GM21825 (cell line): Measurements from ENCODE around the gene RNF157.
A peak's percentile ranks its signal among the peaks of the same experiment; 100 is the strongest.

Source experiments
- ATAC-seq: cut with Tn5 transposase; IDR thresholded peaks from one replicate; pipeline ENCODE4 v1.9.1; 2021; ENCODE audit warnings: mild to moderate bottlenecking, moderate library complexity; ENCODE audit not compliant: unreplicated experiment

RNF157 gene

DNA sequence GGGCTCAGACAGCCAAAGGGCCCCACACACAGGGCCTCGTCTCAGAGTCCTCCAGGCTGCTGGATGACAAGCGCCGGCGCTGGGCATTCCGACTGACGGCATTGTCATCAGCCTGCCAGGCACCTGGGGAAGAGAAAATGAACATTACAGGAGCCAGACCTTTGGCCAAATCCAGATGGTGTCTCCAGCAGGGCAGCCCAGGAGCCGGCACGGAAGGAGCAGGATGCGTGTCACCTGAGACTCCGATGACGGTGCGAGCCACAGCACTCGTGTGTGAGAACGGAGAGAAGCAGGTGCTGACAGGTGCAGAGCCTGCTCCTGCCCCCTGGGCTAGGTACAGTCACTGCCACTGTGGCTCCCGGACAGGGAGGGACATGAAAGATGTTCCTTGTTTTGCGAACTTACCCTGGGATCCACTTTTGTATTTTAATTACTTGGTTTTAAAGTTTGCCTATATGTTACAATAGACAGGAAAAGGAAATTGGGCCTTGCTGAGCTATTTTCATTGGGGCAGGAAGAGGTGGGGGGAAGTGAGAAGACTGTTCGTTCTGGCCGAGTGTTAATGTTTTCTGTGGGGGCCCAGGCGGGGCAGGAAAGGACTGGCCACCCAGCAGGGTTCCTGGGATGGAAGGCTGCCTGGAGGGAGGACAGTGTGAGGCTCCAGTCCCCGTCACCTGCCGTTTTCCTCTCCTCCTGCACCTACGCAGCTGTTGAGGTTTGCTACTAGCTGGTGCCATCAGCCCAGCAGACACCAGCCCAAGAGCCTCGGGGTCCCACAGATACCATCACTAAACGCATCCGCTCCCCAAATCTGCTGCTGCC is 94.9 kb downstream of the RNF157 start:
- ATAC-seq, result no peak

DNA sequence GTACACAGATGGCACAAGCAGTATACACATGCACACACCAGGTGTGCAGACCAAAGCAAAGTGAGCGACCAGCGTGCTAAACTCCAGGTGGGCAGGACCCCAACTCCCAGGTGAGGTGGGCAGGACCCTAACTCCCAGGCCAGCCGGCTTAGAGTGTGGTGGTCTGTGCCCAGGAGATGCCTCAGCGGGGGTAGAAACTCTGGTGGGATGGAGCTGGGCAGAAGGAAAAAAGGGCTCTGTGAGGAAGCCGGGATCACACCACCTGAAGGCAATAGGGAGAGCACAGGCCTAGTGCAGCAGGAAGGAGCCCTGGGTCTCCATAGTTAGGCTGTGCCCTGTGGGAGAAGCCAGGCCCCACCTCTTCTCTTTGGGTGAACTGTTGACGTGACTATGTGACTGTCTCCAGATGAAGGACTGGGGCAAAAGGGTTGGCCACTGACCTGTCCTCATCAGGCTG is 97.7 kb downstream of the RNF157 start:
- ATAC-seq, result no peak

DNA sequence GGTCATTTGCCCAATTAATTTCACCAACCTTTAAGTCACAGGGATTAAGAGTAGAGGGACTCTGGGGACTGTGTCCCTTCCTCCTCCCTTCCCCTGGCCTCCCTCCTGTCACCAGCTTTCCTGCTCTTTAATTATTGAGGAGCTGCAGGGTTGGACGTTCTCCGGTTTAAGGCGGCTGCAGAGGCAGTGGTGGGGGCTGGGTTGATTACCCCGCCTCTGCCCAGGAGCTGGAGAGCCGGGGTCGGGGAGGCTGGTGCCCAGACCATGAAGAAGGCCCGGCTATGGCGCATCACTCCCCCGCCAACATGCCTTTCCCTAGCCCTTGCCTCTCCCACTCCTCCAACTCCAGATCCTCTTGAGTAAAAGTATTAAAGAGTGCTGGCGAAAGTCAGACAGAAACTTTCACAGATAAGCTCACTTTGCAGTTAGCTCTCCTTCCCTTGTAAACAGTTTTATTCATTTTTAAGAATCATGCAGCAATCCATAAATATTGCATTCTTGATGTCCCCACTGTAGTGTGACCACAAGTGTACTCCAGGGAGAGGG is 98.2 kb downstream of the RNF157 start:
- no peak for ATAC-seq

DNA sequence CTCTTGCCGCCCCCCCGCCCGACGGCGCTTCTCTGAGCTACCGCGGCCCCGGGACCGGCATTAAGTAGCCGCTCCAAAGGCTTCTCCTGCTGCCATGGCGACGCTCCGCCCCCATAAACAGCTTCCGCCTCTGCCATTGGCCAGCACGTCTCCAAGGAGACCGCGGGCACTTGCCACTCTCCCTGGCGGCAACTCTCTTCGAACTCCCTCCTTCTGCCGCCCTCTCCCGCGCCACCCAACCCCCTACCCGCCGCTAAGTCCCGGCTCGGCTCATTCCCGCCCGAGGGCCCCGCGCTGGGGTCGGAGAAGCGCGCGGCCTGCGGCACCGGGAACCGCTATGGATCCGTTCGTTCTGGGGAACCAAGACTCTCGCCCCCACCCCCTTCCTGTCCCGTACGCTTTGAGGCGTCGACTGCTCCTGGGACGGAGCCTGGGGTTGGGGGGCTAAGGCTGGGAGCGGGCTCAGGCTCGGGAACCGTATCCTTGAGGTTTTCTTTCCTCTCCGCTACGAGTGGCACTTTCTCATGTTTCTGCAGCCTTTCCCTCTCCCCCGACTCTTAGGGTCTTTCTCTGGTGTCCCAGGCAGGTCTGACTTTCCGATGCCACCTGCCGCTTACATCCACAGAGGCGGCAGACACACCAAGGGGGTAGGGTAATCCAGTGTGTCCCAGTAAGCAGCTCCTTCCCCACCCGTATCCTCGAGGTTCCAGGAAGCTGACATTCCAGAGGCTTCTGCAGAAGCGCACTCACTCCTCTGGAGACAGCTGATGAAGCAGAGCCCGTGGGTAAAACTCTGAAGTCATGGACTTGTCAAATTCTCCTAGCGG is 98.9 kb downstream of the RNF157 start, which contains the start of gene FOXJ1:
Gene FOXJ1, minus strand, starts transcription at position 34 of the 827 bp plus-strand sequence. CDS start 850 bp downstream, outside the sequence.
- ATAC-seq, result peak; percentile 60

DNA sequence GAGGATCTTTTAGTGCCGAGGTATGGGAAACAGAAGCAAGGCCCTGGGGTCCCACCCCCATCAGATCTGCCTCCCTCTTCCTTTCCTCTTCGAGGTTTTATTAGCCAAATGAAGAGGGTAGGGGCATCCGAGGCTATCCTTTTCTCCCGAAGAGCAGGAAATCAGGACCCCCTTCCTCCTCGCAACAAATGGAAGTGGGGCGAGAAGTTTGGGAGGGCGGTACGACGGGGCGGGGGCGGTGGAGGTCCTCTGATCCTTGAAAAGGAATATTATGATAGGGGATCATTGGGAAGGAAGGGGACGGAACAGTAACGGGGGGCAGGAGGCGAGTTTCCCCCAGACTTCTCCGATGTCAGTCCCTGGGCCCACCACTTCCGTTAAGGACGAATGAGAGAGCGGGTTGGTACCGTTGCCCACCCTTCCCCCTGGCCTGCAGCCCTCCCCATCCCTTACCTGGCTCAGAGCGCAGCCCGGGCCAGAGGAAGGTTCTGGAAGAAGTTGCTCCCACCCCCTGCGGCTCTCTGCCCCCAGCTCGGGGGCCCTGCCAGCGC is 99.6 kb downstream of the RNF157 start:
- no peak for ATAC-seq

DNA sequence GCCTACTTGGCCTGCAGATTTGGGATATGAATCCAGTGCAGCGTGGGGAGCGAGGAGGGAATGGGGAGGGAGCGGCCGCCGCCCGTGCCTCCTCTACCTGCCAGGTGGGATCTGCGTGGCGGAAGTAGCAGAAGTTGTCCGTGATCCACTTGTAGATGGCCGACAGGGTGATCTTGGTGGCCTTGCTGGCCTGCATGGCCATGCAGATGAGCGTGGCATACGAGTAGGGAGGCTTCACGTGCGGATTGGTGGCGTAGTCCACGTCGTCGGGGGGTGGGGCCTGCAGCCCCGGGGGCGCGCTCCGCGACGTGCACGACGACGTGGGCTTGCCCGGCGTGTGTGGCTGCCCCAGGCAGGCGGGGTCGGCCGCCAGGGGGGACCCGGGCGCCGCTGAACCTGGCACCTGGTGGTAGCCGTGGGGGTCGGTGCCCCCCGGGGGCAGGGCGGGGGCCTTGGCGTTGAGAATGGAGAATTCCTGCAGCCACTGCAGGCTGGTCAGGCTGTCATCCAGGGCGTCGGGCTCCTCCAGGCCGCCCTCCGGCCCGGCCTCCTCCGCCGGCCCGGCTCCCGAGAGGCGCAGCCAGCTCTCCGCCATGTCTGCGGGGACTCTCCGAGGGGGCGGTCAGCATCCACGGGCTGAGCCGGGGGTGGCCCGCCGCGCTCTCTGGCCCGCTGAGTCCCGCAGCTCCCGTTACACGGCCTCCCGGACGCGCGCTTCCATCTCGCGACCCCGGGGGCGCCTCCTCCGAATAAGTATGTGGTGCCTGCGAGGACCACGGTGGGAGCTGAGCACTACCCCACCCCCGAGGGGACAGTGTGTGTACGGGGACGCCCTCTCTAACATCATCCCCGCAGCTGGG is 100.3 kb downstream of the RNF157 start:
- ATAC-seq, result no peak

DNA sequence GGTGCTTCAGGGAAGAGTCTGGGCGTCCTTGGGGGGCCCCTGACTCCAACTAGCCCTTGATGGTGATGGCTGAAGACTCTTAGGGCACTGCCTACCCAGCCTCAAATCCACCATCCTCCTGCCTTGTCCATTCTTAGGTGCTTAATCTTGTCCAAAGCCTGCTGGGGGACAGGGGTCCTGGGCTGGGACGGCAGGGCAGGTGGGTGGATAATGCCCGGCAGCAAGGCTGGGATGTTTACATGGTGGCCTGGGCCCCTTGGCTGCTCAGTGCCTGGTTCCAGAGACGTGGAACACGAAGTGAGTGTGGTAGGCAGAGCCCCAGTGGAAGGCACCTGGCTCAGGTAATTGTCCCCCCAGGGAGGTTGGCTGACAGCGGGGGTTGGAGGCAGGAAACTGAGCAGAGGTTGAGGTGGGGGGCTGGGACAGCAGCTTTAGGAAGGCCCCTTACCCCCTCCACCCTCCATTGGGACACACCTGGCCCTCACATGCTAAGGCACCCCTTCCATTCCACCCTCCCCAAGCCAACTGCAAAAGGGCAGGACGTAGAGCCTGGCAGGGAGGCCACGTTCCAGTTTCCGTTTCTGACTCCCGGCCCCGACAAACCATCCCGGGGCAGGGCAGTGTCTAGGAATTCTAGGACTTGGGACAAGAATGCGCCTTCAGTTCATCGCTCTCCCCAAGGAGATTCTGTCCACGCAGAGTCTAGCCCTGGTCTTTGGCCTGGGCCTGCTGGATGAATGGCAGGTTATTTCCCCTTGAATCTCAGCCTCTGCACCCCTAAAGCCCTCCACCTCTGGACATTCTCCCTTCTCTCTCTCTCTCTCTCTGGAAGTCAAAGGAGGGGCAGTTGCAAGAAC is 101.2 kb downstream of the RNF157 start:
- no peak for ATAC-seq

DNA sequence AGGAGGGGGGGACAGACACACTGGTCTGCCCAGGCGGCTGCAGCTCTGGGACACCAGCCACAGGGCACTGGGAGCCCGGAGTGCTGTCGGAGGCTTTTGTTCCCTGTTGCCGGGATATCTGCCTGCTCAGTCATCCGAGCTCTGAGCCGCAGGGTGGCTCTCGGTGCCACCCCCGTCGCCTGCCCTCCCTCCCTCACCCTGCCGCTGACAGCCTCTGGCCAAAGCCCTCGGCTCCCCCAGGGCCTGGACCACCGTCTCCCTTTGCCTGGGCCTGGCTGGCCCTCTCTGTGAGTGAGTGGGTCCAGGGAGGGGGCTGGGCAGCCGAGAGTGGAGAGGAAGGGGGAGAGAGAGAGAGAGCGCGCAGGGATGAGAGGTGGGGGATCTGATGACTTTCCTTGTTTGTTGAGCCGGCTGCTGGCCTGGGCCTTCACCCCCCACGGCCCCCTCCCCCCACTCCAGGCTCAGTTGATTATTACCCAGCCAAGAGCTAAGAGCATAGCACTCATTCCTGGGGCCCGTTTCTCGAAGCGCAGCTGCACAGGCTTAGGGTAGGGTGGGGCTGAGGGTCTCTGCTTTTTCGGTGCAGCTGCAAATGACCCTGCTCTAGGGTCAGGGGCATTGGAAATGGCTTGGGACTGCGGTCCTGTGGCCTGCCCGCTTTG is 101.9 kb downstream of the RNF157 start:
- ATAC-seq, result no peak

DNA sequence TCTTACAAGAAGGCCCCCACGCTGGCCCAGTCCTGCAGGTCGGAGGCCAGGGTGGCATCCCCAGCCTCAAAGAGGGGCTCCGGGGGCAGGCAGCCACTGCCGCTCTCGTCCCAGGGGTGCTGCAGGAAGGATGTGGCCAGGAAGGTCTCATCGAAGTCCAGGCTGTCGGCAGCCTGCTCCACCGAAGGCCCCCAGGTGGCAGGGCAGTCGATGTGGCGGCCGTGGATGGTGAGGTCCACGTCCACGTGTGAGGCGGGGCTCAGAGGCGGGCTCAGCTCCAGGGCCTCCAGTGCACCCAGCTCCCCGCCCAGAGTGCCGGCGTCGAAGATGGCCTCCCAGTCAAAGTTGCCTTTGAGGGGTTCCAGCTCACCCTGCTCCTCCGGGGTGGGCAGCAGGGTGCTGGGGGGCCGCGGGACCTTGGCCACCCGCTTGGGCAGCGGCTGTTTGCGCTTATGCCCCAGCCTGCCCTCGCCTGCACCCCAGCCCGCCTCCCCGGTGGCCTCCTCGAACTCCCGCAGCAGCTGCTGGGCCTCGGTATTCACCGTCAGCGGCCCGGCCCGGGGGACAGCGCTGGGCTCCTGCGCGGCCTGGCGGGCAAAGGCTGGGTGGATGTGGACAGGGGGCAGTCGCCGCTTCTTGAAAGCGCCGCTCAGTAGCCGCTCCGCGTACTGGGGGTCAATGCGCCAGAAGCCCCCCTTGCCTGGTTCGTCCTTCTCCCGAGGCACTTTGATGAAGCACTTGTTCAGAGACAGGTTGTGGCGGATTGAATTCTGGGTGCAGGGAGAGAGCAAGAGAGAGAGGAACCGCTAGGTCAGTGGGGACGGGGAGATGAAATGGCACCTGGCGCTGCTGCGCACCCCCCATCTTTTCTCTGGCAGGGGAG is 102.7 kb downstream of the RNF157 start:
- no peak for ATAC-seq

DNA sequence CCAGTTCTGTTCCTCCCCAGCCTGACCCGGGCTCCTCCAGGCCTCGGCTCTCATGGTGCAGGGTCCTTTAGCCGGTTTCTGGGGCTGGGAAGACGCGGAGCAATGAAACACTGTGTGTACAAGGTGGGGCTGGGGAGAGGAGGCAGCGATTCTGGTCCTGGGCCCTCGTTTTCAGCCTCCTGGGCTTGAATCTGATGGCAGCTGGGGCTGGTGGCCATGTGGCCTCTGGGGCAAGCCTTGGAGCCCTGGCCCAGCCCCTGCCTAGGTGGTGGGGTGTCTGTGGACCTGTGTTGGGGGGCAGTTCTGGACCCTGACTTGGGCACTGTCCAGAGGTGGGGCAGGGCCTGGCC is 103.3 kb downstream of the RNF157 start:
- no peak for ATAC-seq

DNA sequence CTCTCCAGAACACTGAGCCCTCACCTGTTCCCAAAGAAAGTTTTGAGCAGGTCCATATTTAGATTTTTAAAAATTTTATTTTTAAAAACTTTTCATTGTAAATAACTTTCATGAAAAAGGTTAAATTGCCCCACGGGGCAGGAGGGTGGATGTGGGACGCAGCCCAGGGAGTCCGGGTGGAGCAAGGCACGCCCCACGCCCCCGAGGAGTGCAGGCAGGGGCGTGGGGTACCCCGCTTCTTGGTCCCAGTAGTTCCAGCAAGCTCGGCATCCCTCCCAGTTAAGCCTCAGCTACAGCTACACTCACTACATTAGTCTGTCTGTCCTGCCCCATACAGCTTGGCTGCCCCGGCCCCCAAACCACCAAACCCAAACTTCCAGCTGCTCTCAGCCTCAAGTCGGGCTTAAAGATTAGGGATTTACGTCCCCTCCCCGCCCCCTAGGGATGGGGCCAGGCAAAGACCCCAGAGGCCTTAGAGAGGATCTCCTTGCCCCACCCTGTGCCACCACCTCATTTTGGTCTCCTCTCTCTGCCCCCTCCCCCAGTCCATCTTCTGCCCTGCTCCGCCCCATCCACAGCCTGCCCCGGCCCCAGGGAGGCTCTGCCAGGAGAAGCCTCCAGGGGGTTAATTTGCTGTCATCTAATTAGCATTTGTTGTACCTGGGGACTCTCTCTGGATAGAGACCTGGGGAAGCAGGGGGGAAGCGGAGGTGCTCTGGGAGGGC is 103.9 kb downstream of the RNF157 start:
- ATAC-seq, result no peak

DNA sequence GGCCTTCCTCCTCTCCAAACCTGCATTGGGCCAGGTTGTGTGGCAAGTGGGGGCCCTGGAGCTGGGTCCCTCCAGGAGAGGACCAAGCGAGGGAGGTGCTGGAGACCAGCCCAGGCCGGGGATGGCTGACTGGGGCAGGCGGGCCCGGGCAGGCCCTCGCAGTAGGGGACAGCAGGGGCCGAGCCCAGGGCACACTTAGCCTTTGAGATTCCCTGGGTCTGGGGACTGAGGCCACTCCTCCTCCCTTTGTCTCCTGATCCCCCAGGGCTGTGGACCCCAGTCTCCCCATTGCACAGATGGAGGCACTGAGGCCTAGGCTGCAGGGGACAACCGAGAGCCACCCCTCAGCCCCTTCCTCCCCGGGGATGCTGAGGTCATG is 104.5 kb downstream of the RNF157 start:
- ATAC-seq, result no peak

DNA sequence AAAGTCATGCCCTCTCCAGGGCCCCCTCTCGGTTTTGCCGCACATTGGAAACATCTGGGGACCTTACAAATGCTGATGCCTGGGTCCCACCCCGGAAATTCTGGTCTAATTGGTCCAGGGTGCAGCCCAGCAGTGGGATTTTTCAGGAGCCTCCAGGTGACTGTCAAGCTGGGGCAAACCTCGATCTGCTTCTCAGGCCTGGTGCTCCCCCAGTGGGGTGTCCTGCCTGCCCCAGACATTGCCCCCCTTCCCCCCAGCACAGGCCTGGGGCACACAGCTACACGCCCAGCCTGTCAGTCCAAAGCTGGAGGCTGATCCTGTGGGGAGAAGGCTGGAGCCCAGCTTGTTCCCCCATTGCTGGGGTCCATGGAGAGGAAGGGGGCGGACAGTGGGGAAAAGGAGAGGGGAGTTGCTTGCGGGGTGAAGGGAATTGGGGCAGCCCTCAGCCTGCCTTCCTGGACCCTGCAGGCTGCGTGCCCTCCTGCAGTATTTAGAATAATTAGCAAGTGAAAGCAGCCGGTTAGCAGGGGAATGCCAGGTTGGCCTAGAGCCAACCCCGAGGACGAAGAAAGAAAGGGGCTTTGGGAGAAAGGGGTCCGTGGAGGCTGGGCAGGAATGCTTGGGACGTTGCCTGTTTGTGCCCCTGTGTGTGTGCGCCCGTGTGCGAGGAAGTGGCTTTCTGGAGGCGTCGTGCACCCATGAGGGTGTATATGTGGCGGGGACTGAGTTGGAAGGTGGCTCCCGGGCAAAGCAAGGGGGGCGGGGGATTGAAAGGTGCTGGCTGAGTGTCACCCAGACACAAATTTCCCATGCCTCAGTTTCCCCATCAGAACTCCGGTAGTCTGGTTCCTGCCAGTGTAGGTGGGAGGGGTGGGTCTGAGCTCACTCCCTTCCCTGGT is 105.1 kb downstream of the RNF157 start:
- ATAC-seq, result no peak

DNA sequence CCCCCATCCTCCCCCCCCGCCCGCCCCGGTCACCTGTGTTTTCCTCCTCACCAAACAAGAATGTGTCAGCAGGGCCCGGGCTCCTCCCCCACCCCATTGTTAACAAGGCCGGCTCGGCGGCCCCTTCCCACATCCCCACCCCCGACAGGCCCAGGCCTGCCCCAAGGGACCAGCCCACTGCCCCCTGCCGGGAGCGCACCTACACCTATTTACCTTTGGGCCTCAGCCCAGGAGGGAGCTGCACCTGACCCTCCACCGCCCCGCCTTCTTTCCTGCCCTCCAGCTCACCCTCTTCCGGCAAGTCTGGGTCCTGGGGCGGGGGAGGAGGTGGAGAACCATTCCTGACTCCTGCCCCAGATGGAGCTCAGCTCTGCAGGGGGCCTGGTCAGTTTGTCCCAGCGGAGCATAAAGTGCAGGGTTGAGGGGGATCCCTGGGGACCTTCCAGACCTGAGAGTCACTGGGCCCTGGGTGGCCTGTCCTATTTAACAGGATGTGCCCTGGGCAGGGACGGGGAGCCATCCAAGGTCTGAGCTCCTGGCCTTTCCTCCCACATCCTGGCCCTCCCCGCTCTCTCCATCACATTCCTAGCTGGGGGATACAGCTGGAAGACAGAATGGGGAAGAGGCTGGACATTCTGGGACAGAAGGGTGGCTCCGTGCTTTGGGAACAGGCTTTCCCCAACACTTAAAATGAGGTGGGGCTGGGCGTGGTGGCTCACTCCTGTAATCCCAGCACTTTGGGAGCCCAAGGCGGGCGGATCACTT is 107.5 kb downstream of the RNF157 start:
- no peak for ATAC-seq

DNA sequence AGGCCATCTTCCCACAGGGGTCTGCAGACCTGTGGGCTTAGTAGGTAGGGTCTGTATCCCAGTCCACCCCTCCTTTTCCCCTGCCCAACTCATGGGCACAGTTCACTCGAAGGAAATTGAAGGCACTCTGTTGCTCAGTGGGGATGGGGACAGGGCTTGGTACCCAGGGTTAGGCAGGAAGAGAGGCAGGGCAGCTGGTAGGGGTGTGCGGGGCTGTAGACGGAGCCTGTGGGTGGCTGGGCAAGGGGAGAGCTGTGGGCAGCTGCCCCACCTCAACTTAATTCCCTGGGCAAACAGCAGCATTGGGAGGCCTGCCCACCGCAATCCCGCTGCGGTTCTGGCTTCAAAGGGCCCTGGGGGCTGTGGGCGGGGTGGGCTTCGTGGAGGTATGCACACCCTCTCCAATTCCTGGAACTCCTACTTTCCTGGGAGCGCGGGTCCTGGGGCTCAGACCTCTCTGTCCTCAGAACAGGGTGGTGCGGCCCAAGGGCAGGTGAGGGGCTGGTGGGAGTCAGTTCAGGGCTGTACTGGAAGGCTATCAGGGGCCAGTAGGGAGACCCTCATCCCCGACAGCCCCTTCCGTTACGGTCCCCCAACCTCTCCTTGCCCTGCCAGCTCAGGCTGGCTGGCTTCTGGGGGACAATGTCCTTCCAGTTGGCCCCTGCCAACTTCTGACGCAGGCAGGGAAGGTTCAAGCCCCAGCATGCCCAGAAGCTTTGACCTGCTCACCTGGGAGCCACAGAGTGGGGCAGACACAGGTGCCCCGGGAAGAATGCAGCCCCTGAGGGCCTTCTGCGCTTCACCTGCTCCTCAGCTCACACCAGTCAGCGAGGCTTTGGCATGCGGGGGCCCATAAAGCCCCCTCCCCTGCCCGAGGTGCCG is 108.4 kb downstream of the RNF157 start:
- no peak for ATAC-seq
